ENCODE results near the gene ADGRB3.
"Not testable (repeated sequence)": the region's sequence is repeated elsewhere in the genome, so short reads cannot be mapped to it uniquely, and the experiment has no call there.

The ADGRB3 gene

DNA sequence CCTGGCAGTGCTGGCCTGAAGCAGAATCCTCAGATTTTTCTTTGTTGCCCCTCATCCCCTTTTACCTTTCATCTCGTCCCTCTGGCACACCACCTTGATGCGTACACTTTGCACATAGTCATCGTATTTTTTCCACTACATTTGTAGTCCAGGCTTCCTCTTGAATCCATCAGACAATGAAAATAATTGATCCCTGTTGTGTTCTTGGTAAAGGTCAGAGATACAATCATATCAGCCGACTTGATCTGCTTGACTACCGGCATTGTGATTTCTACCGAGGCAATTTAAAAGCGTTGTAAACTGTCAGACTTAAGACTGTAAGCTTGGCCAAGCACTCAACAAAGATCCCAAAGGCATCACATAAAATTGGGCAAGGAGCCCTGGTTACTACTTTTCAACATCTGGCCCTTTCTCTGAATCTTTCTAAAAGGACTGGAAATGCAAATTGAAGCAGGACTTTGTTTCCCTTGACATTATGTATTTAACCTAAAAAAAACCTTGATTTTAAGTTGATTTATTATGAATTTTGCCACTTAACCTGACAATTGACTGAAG, 649.2 kb downstream of the ADGRB3 start:
- DNase-seq: no peak

GRCh38 chr6:69285054-69285453, 650.0 kb downstream of the ADGRB3 start:
- no peak for DNase-seq

- DNase-seq: no peak
These were observed 651.2 kb downstream of the ADGRB3 start for GRCh38 chr6:69286331-69286730.

DNA sequence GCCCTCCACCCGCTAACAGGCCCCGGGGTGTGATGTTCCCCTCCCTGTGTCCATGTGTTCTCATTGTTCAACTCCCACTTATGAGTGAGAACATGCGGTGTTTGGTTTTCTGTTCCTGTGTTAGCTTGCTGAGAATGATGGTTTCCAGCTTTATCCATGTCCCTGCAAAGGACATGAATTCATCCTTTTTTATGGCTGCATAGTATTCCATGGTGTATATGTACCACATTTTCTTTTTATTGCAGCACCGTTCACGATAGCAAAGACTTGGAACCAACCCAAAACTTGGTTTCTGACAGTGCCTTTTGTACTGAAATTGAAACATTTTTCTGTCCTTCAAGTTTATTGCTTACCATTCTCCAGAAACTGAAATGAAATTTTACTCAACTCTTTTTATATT, 653.1 kb downstream of the ADGRB3 start:
- DNase-seq: not testable (repeated sequence)

DNA sequence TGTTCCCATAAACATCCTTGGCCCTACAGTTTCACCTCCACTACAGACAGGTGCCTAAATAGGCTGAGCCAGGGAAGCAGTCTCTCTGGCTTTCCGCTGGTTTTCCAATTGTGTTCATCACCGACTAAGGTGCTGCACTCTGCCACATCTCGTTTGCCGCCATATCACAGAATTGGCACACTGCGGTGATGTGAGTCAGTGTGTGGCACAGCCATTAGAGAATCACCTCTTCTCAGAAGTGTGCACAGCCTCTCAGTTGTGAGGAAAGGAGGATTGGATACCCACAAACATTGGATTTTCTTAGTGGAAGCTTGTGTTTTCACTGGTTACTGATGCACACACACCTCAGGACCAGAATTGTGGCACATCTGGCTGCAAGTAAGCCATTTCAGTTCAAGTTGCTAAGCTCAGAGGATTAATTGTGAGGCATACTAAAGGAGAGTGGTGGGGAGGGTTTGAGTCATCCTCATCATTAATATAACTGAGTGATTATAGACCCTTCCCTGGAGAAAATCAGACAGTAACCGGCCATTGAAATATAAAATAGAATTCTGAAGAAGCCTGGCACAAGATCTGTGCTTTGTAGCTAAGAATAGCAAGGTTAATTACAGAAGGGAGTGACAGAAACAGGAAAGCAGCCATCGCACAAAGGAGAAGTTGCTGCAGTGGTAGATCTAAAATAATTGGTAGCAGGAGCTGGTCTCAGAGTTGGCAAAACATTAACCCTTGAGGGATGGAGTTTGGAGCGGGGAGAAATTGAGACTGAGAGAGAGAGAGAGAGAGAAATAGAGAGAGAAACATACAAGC, 654.8 kb downstream of the ADGRB3 start:
- no peak for DNase-seq

DNA sequence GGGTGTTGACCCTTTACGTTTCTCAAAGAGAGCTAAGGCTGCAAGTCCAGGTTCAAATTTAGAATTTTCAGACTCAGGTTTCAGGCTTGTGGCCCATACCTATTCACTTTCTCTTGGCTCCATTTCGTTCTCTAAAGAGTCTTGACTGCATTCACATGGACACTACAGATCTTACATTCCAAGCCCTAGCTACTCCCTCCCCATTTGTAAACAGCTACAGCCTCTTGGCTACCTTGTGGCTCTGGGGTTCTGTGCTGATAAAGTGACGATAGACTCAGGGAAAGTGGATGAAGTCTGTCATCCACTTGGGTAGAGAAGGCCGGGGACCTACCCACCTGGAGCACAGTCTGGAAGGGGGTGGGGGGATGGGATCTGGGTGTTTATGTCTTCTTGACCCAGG, 658.4 kb downstream of the ADGRB3 start:
- no peak for DNase-seq

GRCh38 chr6:69294407-69294806, 659.3 kb downstream of the ADGRB3 start:
- DNase-seq: no peak

- no peak for DNase-seq
These were observed 659.8 kb downstream of the ADGRB3 start for GRCh38 chr6:69294862-69295261.

DNA sequence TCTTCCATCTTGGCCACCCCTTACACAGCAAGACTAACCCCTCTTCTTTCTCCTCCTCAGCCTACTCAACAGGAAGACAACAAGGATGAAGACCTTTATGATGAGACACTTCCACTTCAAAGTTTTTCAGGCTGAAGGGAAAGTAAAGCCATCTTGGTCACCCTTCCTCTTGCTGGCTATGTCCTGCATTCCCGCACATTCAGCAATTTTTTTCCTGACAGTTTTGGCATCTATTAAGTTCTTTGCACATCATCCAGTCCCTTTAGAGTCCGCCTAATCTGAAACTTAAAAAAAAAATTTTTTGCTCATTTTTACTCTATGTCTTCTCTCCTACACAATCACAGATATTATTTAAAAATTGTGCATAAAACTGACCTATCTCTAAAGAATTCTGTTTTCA, 668.3 kb downstream of the ADGRB3 start:
- DNase-seq: no peak

DNA sequence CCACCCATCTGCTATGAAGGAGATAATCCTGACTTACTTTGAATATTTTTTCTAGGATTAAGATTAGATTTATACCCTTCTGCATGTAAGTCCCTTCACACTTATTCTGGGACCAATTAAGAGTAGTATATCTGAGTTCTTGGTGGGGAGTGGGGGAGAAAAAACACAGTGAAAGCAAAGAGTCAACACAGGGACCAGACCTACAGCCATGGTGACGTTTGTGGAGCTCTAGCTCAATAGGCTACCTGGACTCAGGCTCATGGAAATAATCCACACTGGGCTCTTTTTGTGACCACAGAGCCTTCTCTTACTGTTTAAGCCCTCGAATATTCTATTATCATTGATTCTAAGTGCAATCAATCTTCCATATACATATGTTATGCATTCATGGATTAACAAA, 670.4 kb downstream of the ADGRB3 start:
- no peak for DNase-seq

DNA sequence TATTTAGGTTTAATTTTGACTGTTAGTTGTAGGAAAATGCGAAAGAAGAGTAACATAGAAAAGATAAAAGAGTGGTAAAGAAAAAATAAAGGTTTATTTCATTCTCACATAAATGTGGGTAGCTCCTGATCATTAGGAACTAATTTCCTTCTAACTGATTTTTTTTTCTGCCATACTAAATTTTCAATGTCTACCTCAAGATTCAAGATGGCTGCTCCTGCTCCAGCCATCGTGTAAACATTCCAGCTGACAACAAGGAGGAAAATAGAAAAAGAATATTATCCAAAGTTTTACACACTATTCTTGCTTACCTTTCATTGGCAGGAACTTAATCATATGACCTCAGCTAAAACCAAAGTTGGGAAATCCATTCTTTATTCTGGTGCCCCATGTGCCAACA, 673.5 kb downstream of the ADGRB3 start:
- DNase-seq: no peak

DNA sequence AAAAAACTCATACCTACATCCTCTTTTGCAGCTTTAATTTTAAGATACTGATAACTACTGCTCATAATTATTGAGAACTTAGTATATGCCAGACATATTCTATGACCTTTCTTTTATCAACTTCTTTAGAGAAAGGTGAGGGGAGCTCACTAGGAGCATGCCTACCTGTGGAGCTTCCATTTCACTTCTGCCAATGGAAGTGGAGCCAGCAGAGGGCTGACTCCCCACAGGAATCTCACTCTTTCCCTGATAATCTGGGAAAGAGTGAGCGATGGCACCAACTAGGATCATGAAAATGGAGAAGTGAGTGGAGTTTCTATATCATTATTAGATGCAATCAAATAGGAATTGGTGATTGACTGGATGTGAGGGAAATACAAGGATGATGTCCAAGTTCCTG, 676.8 kb downstream of the ADGRB3 start:
- no peak for DNase-seq

DNA sequence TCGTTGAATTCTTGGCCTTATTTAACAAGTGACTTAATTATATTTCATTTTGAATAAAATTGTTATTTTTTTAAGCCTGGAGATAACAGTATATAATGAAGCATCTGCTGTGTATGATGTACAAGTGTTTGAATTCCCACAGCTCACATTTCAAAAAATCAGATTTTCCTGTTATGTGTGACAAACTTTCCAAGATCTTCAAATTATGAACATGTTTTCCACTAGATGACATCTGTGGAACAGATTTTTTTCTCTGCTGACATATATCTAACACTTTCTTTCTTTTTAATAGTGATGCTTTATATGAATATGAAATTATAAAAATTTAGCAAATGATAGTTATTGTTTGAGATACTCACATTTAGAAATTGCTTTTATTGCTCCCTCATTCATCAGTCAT, 678.9 kb downstream of the ADGRB3 start:
- DNase-seq: no peak

DNA sequence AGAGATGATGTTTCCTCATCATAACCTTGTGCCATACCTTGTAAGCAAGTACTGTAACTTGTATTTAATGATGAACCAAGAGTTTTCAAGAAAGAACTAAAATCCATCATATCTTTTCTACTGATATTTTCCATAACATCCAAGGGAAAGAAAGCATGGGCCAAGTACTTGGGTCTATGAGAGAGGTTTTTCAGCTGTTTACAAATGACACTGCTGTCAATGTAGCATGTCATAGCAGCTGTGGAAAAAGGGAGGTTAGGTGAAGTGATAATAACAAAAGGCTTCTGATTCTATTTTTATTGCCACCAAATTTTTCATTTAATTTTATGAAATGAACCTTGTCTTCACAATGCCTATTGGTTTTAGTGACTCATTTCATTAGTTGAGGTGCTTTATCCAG, 679.4 kb downstream of the ADGRB3 start:
- DNase-seq: no peak

DNA sequence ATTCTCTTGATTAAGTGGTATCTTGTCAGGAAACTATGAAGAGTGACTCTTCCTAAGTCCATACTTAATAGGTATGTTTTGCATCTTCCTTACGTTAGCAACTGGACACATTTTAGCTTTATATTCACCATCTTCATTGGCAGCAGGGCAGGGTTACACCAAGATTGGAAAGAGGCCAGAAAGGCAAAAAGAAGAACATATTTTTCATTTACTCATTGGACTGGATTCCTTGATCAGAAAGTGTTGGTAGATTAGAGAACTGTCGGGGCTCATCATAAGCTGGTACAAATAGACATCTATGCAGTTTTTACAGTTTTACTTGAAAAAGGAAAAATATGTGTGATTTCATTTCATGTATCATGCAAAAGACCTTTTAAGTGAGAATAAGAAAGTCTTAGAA, 696.8 kb downstream of the ADGRB3 start:
- no peak for DNase-seq

DNA sequence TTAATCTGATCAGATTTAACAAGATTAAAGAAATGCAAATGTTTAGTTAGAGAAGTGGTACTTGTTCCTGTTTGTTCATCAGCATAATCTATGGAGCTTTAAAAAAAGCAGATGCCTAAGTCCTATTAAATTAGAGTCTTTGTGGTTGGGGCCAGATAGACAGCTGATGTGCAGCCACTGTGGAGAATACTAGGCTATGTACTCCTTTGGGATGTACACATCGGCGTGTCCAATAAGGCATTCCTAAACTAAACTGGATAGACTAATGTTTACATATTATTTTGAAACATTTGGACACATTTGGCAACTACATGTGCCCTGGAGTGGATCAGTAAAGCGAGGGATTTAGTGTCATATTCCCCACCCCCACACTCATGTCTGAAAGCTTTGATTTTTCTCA, 702.2 kb downstream of the ADGRB3 start:
- DNase-seq: no peak

GRCh38 chr6:69338431-69339162, 703.5 kb downstream of the ADGRB3 start:
- no peak for DNase-seq

DNA sequence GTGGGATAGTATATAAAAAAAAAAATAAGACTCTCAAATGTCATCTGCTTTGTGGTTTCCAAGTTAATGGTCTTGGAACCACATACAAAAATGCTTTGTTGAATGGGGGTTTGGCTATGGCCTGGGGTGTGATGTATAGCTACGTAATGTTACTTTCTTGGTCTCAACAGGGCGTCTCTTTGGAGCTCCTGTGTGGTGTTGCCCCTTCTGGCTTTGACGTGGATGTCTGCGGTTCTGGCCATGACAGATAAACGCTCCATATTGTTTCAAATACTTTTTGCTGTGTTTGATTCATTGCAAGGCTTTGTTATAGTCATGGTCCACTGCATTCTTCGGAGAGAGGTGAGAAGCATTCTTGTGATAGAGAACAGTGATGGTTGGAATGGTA, 704.1 kb downstream of the ADGRB3 start:
- DNase-seq: no peak

DNA sequence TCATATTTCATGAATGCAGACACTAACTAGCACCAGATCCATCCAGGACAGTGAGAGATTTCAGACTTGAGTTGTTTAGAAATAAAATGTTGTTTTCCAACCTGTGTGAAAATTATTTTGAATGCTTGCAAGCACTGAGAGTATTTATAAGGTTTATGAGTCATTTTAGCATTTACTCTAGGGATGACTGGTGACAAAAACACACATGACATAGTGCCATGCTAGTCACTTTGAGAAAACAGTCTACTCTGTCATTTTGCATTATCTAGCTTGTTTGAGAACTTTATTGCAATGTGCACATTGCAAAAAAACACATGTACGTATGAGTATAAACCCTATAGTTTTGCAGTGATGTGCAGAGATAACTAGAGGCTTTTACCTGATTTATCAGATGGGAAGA, 705.1 kb downstream of the ADGRB3 start:
- DNase-seq: no peak

GRCh38 chr6:69343851-69344250, 708.8 kb downstream of the ADGRB3 start:
- DNase-seq: no peak

DNA sequence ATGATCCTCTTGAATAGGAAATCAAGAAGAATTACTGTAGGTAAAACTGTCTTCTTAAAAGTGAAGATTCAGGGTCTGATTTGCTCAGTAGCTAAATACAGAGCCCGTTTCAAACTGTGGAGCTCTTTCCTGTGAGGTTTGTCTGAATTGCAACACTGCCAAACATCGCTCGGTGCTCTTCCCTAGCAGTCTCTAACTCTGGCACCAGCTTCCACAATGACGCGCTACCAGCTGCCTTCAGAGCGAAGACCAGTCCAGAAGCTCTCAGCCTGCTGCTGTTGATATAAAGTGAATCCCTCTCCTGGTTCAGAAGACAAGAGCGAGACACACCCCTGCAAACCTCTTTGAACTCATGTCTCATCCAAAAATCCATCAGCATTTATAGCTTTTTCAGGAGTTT, 714.7 kb downstream of the ADGRB3 start:
- no peak for DNase-seq

DNA sequence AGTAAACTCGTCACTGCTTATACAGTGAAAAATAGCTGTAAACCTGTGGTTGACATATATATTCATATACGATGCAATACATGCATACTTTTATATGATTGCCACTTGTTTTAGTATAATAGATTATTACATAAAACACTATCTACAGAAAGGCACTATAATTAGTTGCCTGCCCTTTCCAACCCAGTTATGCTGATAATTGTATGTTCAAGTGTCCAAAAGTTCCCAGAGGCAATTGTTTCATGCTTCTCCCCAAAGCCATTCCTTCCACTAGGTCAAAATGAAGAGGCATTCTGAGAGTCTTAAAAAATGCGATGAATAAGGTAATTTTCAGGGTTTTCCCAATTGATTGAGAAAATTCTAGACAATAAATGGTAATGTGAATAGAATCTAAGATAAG, 727.1 kb downstream of the ADGRB3 start:
- no peak for DNase-seq

- no peak for DNase-seq
These were observed 731.7 kb downstream of the ADGRB3 start for GRCh38 chr6:69366831-69367230.

- DNase-seq: no peak
These were observed 733.5 kb downstream of the ADGRB3 start for GRCh38 chr6:69368613-69369012.
